HepG2 (cell line): ENCODE data around the gene NPHP4. TPM values are rescaled to one million over a fixed set of nuclear protein-coding genes. Genes with fewer than 3 reads are reported as not detected.
A peak's percentile ranks its signal among the peaks of the same experiment; 100 is the strongest.

Experiments used
- ATF7 ChIP-seq, 2 experiments: fragments of 450-650 bp in 1 of 2; sonication (generic) in 1 of 2; formaldehyde crosslinking in 1 of 2; IDR thresholded peaks; 2 replicates each; pipeline versions ENCODE4 v1.4.0 to v1.6.1; 2016 to 2020; ENCODE audit warnings: antibody characterized with exemption in 1 of 2, mild to moderate bottlenecking in 1 of 2, missing genetic modification reagents in 1 of 2
- BCLAF1 ChIP-seq: fragments of 450-650 bp; IDR thresholded peaks from 2 replicates; pipeline ENCODE4 v1.6.1; 2017; ENCODE audit warnings: mild to moderate bottlenecking
- BRCA1 ChIP-seq: sonication (generic); formaldehyde crosslinking; IDR thresholded peaks from 2 replicates; pipeline ENCODE4 v1.4.0; 2020; ENCODE audit warnings: missing genetic modification reagents
- EZH2 ChIP-seq: conservative IDR thresholded peaks from 2 replicates; pipeline ENCODE4 v1.6.1; 2012; ENCODE audit warnings: mild to moderate bottlenecking, low read depth, low read length, moderate library complexity
- MEF2D ChIP-seq: sonication (generic); formaldehyde crosslinking; IDR thresholded peaks from 2 replicates; pipeline ENCODE4 v1.5.1; 2020; ENCODE audit warnings: mild to moderate bottlenecking, missing genetic modification reagents
- NCOA5 ChIP-seq: sonication (generic); formaldehyde crosslinking; IDR thresholded peaks from 2 replicates; pipeline ENCODE4 v1.4.0; 2020; ENCODE audit warnings: missing genetic modification reagents
- PHF5A ChIP-seq: IDR thresholded peaks from one replicate; pipeline ENCODE4 v1.6.1; 2018; ENCODE audit warnings: low read depth, missing genetic modification reagents; ENCODE audit not compliant: unreplicated experiment
- SNAPC2 ChIP-seq: sonication (generic); formaldehyde crosslinking; IDR thresholded peaks from 2 replicates; pipeline ENCODE4 v1.8.1; 2022; ENCODE audit warnings: mild to moderate bottlenecking, missing genetic modification reagents
- TBX3 ChIP-seq: fragments of 450-650 bp; IDR thresholded peaks from 2 replicates; pipeline ENCODE4 v1.6.1; 2017; ENCODE audit warnings: antibody characterized with exemption, mild to moderate bottlenecking, inconsistent platforms, borderline replicate concordance
- ZBTB43 ChIP-seq: sonication (generic); formaldehyde crosslinking; conservative IDR thresholded peaks from 2 replicates; pipeline ENCODE4 v1.4.0; 2020; ENCODE audit warnings: missing genetic modification reagents
- ZNF337 ChIP-seq: sonication (generic); formaldehyde crosslinking; IDR thresholded peaks from 2 replicates; pipeline ENCODE4 v1.5.1; 2020; ENCODE audit warnings: missing genetic modification reagents, low read depth, mild to moderate bottlenecking, borderline replicate concordance
- ZNF878 ChIP-seq: sonication (generic); formaldehyde crosslinking; IDR thresholded peaks from 2 replicates; pipeline ENCODE4 v1.8.1; 2023; ENCODE audit warnings: mild to moderate bottlenecking, missing genetic modification reagents, moderate library complexity
- polyA plus RNA-seq, 8 experiments: library from polyadenylated mRNA; depleted of rRNA in 3 of 8; stranded (reverse) in 7 of 8; unstranded in 1 of 8; fragments of >200 nt; fragmentation: Illumina TruSeq in 4 of 8; extraction: Trizol in 4 of 8; gene quantifications; 2 replicates each; pipeline versions ENCODE4 v1.2.1 to v1.2.3, GENCODE V29; 2011 to 2016; ENCODE audit warnings: low read depth in 4 of 8, missing spikeins in 1 of 8, mixed read lengths in 1 of 8; ENCODE audit not compliant: insufficient read depth in 1 of 8
- total RNA-seq, 5 experiments: library from RNA; depleted of rRNA; stranded (reverse); fragments of >200 nt; fragmentation: Illumina TruSeq; extraction: Trizol; gene quantifications; 2 replicates each; pipeline ENCODE4 v1.2.3, GENCODE V29; 2016; ENCODE audit warnings: low read depth in 1 of 5
- TF ChIP-seq, protein P1 (sequence below): sonication (generic); formaldehyde crosslinking; IDR thresholded peaks from 2 replicates; pipeline ENCODE4 v1.4.0; 2020; ENCODE audit warnings: missing genetic modification reagents
- TF ChIP-seq, protein P2 (sequence below): sonication (generic); formaldehyde crosslinking; IDR thresholded peaks from 2 replicates; pipeline ENCODE4; 2020; ENCODE audit warnings: missing genetic modification reagents, mild to moderate bottlenecking, borderline replicate concordance
- TF ChIP-seq, protein P3 (sequence below): sonication (generic); formaldehyde crosslinking; IDR thresholded peaks from 2 replicates; pipeline ENCODE4 v1.4.0; 2020; ENCODE audit warnings: missing genetic modification reagents, low read depth, mild to moderate bottlenecking, borderline replicate concordance
- TF ChIP-seq, protein P4 (sequence below): sonication (generic); formaldehyde crosslinking; IDR thresholded peaks from 2 replicates; pipeline ENCODE4 v1.4.0; 2020; ENCODE audit warnings: mild to moderate bottlenecking, missing genetic modification reagents
- TF ChIP-seq, protein P5 (sequence below): sonication (generic); formaldehyde crosslinking; IDR thresholded peaks from 2 replicates; pipeline ENCODE4 v1.4.0; 2020; ENCODE audit warnings: missing genetic modification reagents; ENCODE audit errors: not compliant biosample characterization

The NPHP4 gene
- total and polyA plus RNA-seq, 2 of the 13 experiments (the other 11 are each of a cell fraction or from before 2014, with no cell fraction given): 4.4 to 6.8 TPM

- TF ChIP-seq ATF7 (IDR thresholded peaks at IDR 0.05) (peak; percentile 52), ATF7 (CRISPR knock-in tag; IDR thresholded peaks at IDR 0.05) (no peak; the same call in 1 of the 2 replicates), ZNF878 (CRISPR knock-in tag) (peak; percentile 86; the same call in 1 of the 2 replicates), ZBTB43 (CRISPR knock-in tag) (no peak), NCOA5 (CRISPR knock-in tag) (no peak), MEF2D (CRISPR knock-in tag) (peak; percentile 46; the same call in 1 of the 2 replicates), BCLAF1 (no peak), BRCA1 (no peak), SNAPC2 (CRISPR knock-in tag) (no peak), ZNF337 (CRISPR knock-in tag) (no peak), EZH2 (no peak), TBX3 (peak; percentile 83; the same call in 1 of the 2 replicates), PHF5A (CRISPR knock-in tag) (no peak)
- TF ChIP-seq, protein P1, sequence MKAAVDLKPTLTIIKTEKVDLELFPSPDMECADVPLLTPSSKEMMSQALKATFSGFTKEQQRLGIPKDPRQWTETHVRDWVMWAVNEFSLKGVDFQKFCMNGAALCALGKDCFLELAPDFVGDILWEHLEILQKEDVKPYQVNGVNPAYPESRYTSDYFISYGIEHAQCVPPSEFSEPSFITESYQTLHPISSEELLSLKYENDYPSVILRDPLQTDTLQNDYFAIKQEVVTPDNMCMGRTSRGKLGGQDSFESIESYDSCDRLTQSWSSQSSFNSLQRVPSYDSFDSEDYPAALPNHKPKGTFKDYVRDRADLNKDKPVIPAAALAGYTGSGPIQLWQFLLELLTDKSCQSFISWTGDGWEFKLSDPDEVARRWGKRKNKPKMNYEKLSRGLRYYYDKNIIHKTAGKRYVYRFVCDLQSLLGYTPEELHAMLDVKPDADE (CRISPR knock-in tag): no peak
- TF ChIP-seq, protein P2, sequence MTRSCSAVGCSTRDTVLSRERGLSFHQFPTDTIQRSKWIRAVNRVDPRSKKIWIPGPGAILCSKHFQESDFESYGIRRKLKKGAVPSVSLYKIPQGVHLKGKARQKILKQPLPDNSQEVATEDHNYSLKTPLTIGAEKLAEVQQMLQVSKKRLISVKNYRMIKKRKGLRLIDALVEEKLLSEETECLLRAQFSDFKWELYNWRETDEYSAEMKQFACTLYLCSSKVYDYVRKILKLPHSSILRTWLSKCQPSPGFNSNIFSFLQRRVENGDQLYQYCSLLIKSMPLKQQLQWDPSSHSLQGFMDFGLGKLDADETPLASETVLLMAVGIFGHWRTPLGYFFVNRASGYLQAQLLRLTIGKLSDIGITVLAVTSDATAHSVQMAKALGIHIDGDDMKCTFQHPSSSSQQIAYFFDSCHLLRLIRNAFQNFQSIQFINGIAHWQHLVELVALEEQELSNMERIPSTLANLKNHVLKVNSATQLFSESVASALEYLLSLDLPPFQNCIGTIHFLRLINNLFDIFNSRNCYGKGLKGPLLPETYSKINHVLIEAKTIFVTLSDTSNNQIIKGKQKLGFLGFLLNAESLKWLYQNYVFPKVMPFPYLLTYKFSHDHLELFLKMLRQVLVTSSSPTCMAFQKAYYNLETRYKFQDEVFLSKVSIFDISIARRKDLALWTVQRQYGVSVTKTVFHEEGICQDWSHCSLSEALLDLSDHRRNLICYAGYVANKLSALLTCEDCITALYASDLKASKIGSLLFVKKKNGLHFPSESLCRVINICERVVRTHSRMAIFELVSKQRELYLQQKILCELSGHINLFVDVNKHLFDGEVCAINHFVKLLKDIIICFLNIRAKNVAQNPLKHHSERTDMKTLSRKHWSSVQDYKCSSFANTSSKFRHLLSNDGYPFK: no peak
- TF ChIP-seq, protein P3, sequence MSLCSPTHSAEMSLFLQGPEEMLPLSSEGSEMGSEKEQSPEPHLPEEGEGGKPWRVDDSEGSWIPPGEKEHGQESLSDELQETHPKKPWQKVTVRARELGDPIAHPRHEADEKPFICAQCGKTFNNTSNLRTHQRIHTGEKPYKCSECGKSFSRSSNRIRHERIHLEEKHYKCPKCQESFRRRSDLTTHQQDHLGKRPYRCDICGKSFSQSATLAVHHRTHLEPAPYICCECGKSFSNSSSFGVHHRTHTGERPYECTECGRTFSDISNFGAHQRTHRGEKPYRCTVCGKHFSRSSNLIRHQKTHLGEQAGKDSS (CRISPR knock-in tag): no peak
- TF ChIP-seq, protein P4, sequence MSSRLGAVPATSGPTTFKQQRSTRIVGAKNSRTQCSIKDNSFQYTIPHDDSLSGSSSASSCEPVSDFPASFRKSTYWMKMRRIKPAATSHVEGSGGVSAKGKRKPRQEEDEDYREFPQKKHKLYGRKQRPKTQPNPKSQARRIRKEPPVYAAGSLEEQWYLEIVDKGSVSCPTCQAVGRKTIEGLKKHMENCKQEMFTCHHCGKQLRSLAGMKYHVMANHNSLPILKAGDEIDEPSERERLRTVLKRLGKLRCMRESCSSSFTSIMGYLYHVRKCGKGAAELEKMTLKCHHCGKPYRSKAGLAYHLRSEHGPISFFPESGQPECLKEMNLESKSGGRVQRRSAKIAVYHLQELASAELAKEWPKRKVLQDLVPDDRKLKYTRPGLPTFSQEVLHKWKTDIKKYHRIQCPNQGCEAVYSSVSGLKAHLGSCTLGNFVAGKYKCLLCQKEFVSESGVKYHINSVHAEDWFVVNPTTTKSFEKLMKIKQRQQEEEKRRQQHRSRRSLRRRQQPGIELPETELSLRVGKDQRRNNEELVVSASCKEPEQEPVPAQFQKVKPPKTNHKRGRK: no peak
- TF ChIP-seq, protein P5, sequence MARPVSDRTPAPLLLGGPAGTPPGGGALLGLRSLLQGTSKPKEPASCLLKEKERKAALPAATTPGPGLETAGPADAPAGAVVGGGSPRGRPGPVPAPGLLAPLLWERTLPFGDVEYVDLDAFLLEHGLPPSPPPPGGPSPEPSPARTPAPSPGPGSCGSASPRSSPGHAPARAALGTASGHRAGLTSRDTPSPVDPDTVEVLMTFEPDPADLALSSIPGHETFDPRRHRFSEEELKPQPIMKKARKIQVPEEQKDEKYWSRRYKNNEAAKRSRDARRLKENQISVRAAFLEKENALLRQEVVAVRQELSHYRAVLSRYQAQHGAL (CRISPR knock-in tag): no peak
Observed at GRCh38 chr1:5955479-5955977, 36.7 kb downstream of the NPHP4 start (continued).
